Natural killer cell (primary cell): ENCODE results near the gene PRCD. TPM values are rescaled to one million over a fixed set of nuclear protein-coding genes. Genes with fewer than 3 reads are reported as not detected.

Source experiments
- ATAC-seq, 3 donors: fragments of 150-1000 bp in 2 of 3; fragments of 200-7000 bp in 1 of 3; cut with Tn5 transposase; 1 replicate in 1 of 3; 2 replicates in 2 of 3; pipeline ENCODE4 v1.10.0; 2021; ENCODE audit warnings: mild to moderate bottlenecking in 2 of 3, moderate library complexity in 2 of 3
- DNase-seq, 2 donors: peaks; one replicate each; pipeline versions ENCODE4 v3.0.0 to v3.0.0-alpha.2; 2013 to 2021; ENCODE audit warnings: mixed read lengths in 1 of 2
- H3K27ac ChIP-seq: one replicate; pipeline ENCODE4 v1.5.1; 2013; ENCODE audit warnings: mild to moderate bottlenecking, low read length
- H3K27me3 ChIP-seq: one replicate; pipeline ENCODE4 v1.6.1; 2013; ENCODE audit warnings: low read length; ENCODE audit not compliant: control insufficient read depth, insufficient read depth
- H3K36me3 ChIP-seq: one replicate; pipeline ENCODE4 v1.6.1; 2013; ENCODE audit warnings: low read length; ENCODE audit not compliant: control insufficient read depth, insufficient read depth
- H3K4me1 ChIP-seq: one replicate; pipeline ENCODE4 v1.6.1; 2013; ENCODE audit warnings: low read length; ENCODE audit not compliant: control insufficient read depth, insufficient read depth
- H3K4me3 ChIP-seq: one replicate; pipeline ENCODE4 v1.5.1; 2013; ENCODE audit warnings: low read length
- H3K9me3 ChIP-seq: one replicate; pipeline ENCODE4 v1.6.1; 2013; ENCODE audit warnings: low read length; ENCODE audit not compliant: control insufficient read depth, insufficient read depth
- H3K27ac Mint-ChIP-seq, 2 donors: one replicate each; pipeline ENCODE4 v1.8.0; 2022; ENCODE audit warnings: mild to moderate bottlenecking in 2 of 2, mixed read lengths in 2 of 2, moderate library complexity in 1 of 2
- H3K27me3 Mint-ChIP-seq, 2 donors: one replicate each; pipeline ENCODE4 v1.8.0; 2022; ENCODE audit warnings: low read depth in 2 of 2, mixed read lengths in 2 of 2
- H3K36me3 Mint-ChIP-seq: one replicate; pipeline ENCODE4 v1.8.0; 2022; ENCODE audit warnings: mixed read lengths
- H3K4me1 Mint-ChIP-seq, 2 donors: one replicate each; pipeline ENCODE4 v1.8.0; 2022; ENCODE audit warnings: mixed read lengths in 2 of 2
- H3K4me3 Mint-ChIP-seq: one replicate; pipeline ENCODE4 v1.8.0; 2022; ENCODE audit warnings: mild to moderate bottlenecking, moderate library complexity, mixed read lengths
- H3K9me3 Mint-ChIP-seq, 2 donors: one replicate each; pipeline ENCODE4 v1.8.0; 2022; ENCODE audit warnings: mixed read lengths in 2 of 2
- WGBS: methylation state at CpG from one replicate; pipeline ENCODE4 v1.1.7; 2013; ENCODE audit warnings: missing lambda C conversion rate; ENCODE audit not compliant: insufficient coverage; 5-methylcytosine and 5-hydroxymethylcytosine counted together
- intact Hi-C: fragments of 100-400 bp; cut with micrococcal nuclease; formaldehyde crosslinking; loops from one replicate; pipeline ENCODE4 v1.14.2; 2022
- total RNA-seq, 4 donors: library from RNA; stranded (reverse); fragments of 120-200 nt in 1 of 4; gene quantifications; one replicate each; pipeline versions ENCODE4 v1.2.3 to v1.2.4, GENCODE V29; 2013 to 2022
- TF ChIP-seq, protein P1 (sequence below): fragments of 200-600 bp; IDR thresholded peaks from one replicate; pipeline ENCODE4 v1.8.0; 2022; ENCODE audit warnings: antibody characterized with exemption

The PRCD gene
- total RNA-seq, 3 donors from 2014 or later (not counting 1 experiment from before 2014, with no cell fraction given), result 0.77 to 1.1 (median 0.82) TPM

DNA sequence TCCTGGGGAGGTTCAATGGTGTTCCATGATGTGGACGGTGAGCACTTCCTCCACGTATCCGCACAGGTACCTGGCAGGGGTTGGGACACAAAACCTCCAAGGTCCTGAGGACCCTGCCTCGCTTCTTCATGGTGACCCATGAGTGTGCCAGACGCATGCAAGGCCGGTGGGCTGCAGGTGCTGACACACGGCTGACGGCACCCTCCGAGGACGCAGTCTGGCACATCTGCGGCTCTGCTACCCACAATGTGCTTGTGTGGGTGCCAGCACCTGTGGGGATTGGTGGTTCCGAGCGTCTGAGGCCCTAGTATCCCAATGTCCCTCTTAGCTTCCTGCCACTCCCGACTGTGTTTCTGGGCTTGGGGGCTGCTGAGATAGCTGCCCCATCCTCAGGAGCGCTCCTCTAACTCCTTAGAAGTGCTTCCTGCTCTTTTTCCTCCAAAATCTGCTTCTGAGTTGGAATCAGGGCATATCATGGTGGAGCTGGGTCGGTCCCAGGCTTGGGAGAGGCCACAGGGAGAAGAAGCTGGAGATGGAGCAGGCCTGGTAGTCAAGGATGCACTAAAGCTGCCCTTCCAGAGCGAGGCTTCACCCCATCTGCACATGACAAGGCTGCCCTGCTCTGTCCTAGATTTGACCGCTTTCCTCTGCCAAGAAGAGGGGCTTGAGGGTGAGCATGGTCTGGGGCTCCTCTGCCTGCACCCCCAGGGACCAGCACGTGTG is 3.9 kb upstream of the PRCD start:
- DNase-seq, result no peak
- Mint-ChIP-seq H3K4me1 (no peaks in the 10 kb centered on the region), H3K36me3 (no peaks in the 10 kb centered on the region), H3K27me3 (peaks cover 11 to 29% of the 10 kb centered on the region in 2 donors), H3K9me3 (no peaks in the 10 kb centered on the region), H3K27ac (no peak overlapping the region), H3K4me3 (no peak overlapping the region)
- Histone ChIP-seq H3K27ac (no peak overlapping the region), H3K27me3 (peaks cover 24% of the 10 kb centered on the region), H3K4me3 (no peak overlapping the region), H3K36me3 (no peaks in the 10 kb centered on the region), H3K9me3 (no peaks in the 10 kb centered on the region), H3K4me1 (peaks cover 14% of the 10 kb centered on the region)
- 82% methylated on average over 19 of the region's 19 CpGs for WGBS
- TF ChIP-seq, protein P1, sequence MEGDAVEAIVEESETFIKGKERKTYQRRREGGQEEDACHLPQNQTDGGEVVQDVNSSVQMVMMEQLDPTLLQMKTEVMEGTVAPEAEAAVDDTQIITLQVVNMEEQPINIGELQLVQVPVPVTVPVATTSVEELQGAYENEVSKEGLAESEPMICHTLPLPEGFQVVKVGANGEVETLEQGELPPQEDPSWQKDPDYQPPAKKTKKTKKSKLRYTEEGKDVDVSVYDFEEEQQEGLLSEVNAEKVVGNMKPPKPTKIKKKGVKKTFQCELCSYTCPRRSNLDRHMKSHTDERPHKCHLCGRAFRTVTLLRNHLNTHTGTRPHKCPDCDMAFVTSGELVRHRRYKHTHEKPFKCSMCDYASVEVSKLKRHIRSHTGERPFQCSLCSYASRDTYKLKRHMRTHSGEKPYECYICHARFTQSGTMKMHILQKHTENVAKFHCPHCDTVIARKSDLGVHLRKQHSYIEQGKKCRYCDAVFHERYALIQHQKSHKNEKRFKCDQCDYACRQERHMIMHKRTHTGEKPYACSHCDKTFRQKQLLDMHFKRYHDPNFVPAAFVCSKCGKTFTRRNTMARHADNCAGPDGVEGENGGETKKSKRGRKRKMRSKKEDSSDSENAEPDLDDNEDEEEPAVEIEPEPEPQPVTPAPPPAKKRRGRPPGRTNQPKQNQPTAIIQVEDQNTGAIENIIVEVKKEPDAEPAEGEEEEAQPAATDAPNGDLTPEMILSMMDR, result no peak
- ATAC-seq, result no peak
- intact Hi-C loops, result no loop called here

DNA sequence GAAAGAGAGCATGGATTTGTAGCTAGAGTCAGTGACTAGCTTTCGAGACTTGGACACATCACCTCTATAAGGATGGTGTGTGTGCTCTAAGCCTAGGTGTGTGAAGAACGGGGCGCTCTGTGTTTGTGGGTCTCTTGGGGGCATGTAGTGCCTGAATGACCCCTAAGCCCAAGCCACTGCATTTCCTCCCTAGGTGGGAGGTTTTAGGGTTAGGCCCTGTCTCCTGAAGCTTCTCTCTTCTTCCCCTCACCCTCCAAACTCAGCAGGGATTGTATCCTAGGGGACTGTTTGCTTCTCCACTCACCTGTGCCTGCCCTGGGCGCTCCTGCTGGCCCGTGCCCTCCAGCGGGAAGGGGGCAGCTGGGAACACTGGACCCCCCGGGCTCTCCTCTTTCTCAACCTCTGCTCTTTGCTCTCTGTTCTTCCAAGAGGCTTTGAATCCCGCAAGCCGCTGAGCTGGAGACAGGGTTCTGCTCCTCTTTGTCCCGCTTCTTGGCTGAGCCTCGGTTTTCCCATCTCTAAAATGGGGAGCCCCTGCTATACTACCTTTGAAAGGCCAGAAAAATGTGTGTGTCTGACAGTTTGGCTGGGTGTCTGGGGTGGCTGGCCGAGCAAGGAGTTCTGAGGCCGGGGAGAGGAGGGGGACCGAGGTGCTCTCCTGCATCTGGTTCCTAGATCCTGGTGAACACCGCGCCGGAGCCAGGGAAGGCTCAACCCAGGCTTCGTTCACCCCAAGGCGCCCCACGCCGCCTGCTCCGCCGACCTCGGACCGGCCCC is 3.1 kb upstream of the PRCD start:
- Mint-ChIP-seq H3K4me1 (no peaks in the 10 kb centered on the region), H3K9me3 (no peaks in the 10 kb centered on the region), H3K36me3 (no peaks in the 10 kb centered on the region), H3K4me3 (peak overlapping the region; percentile 21), H3K27me3 (peaks cover 11 to 29% of the 10 kb centered on the region in 2 donors), H3K27ac (no peak overlapping the region)
- no peak overlapping the region for H3K4me3 ChIP-seq
- intact Hi-C loops, result no loop called here
- peaks cover 9% of the 10 kb centered on the region for H3K4me1 ChIP-seq
- WGBS, result 78% methylated on average over 22 of the region's 25 CpGs
- no peaks in the 10 kb centered on the region for H3K9me3 ChIP-seq
- no peak overlapping the region for H3K27ac ChIP-seq
- H3K27me3 ChIP-seq, result peaks cover 24% of the 10 kb centered on the region
- TF ChIP-seq, protein P1, result no peak
- ATAC-seq (no peak), DNase-seq (no peak)
- no peaks in the 10 kb centered on the region for H3K36me3 ChIP-seq

DNA sequence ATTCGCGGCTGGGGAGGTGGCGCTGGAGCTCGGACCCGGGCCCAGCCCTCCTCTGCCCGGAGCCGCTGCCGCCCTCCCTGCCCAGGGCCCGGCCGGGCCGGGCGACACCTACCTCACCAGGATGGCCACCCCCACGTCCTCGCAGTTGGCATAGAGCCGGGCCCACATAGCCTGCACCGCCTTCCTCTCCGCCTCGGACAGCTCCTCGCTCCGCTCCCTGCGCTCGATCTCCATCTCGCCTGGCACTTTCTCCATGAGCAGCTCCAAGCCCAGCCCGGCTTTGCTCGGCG is 2.6 kb upstream of the PRCD start:
- peaks cover 11 to 29% of the 10 kb centered on the region in 2 donors for H3K27me3 Mint-ChIP-seq
- H3K9me3 ChIP-seq, result no peaks in the 10 kb centered on the region
- H3K4me3 ChIP-seq, result no peak overlapping the region
- no peaks in the 10 kb centered on the region for H3K36me3 Mint-ChIP-seq
- peaks cover 24% of the 10 kb centered on the region for H3K27me3 ChIP-seq
- no peak overlapping the region for H3K4me3 Mint-ChIP-seq
- no peaks in the 10 kb centered on the region for H3K4me1 Mint-ChIP-seq
- H3K27ac ChIP-seq, result no peak overlapping the region
- TF ChIP-seq, protein P1, result no peak
- peaks cover 9% of the 10 kb centered on the region for H3K4me1 ChIP-seq
- DNase-seq, result no peak
- 13% methylated on average over 26 of the region's 26 CpGs for WGBS
- H3K36me3 ChIP-seq, result no peaks in the 10 kb centered on the region
- no peak overlapping the region for H3K27ac Mint-ChIP-seq
- H3K9me3 Mint-ChIP-seq, result no peaks in the 10 kb centered on the region
- intact Hi-C loops, result no loop called here
- peak in 1 of 3 donors; percentile 27 for ATAC-seq
